A204.1 (cell line): ENCODE data around the gene MMP10.

Source experiments
- FAIRE-seq: peaks from 2 replicates; lab custom pipeline; 2012; peaks lifted over from hg19 to GRCh38; lab: Jason Lieb, UNC

The MMP10 gene

GRCh38 chr11:102780491-102780918, at the start of gene MMP10:
Gene MMP10 (minus strand): TSS chr11:102780628. CDS start chr11:102780591, 37 bp downstream.
- FAIRE-seq = no peak

GRCh38 chr11:102829316-102830000, 49.0 kb upstream of the MMP10 start:
- FAIRE-seq = no peak

- no peak for FAIRE-seq
Observed at GRCh38 chr11:102824556-102824955, 44.1 kb upstream of the MMP10 start.

DNA sequence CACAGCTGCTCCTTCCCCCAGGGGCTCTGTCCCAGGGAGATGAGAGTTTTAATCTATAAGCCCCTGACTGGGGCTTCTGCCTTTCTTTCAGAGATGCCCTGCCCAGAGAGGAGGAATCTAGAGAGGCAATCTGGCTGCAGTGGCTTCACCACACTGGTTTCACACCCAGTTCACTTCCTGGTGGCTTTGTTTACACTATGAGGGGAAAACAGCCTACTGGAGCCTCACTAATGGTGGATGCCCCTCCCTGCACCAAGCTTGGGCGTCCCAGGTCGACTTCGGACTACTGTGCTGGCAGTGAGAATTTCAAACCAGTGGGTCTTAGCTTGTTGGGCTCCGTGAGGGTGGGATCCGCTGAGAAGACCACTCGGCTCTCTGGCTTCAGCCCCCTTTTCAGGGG, 39.1 kb upstream of the MMP10 start:
- no peak for FAIRE-seq

- no peak for FAIRE-seq
Observed at GRCh38 chr11:102813484-102813883, 33.1 kb upstream of the MMP10 start.

DNA sequence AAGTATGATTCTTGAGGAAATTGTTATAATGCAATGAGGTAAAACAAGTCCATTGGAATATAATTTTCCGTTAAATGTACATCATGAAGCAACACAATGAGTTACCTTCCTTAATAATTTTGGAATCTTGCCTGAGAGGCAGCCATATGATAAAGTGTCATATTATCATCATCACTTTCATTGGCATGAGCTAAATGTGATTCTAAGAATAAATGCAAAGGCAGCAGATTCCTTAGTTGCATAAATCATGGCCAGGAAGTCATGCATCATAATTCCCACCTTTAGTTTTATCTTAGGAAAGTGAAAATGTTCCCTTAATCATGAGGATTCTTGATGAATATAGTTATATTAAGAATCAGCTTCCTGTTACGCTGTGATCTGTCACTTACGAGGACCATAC, 31.8 kb upstream of the MMP10 start:
- no peak for FAIRE-seq

DNA sequence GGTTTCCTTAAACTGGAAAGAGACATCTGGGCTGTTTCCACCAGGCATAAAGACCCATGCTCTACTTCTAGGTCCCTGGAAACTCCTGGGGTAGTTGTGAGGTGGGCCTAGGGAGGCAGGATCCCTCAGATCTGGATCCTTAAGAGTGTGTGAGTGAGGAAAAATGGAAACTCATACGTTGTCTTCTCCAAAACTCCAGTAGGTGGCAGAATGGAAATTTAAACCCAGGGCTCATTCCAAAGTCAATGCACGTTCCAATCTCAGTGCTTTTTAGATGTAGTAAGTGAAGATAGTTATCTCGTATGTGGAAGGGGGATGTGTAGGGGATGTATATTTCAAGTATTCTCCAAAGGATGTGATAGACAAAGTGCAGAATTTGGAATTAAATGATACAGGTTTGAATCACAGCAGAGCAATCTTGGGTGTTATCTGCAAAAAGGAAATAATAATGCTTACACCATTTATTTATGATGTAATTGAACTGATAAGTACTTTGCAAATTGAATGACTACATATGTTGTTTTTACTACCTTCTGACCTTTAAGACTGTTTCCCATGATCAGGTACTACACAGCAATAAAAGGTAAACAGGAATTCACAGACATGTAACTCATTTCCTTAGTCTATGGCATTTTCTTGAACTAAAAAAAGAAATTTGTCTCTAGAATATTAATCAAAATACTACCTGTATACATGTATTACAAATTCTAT, 30.7 kb upstream of the MMP10 start:
- peak; percentile 40 for FAIRE-seq

DNA sequence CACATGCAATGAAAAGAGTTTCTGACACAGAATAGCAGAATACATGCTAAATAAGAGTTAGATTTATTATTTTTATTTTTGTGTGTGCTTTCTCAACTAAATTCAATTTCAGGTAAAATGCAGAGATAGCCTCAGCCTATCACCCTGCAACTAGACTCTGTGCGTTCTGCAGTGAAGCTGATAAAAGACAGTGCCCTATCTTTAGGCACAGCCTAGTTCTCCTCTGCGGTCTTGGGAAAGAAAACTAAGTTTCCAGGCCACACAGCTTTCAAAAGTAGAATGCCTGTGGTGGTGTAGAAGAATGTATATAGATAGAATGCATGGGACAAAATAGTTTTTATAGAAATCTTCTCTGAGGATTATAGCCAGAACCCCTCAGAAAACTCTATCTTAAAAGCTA, 29.5 kb upstream of the MMP10 start:
- FAIRE-seq = no peak

DNA sequence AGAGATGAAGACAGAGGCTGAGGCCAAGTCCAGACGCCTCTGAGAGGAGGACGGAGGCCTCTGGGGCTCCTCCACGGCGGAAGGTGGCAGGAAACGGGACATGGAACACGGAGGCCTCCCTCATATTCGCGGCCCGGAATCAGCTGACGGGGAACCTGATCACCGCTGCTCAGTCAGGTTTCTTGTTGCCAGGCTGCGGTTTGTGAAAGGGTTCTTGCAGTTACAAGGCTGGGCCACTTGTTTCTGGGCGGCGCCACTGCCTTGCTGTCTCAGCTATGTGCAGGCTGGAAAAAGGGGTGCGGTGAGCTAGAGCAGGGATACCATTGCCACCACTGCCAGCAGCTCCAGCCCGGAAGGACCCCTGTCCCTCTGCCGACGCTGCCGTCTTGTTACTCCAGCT, 27.5 kb upstream of the MMP10 start:
- FAIRE-seq = no peak

GRCh38 chr11:102806296-102806695, 25.9 kb upstream of the MMP10 start:
- no peak for FAIRE-seq

GRCh38 chr11:102802341-102802740, 21.9 kb upstream of the MMP10 start:
- no peak for FAIRE-seq

DNA sequence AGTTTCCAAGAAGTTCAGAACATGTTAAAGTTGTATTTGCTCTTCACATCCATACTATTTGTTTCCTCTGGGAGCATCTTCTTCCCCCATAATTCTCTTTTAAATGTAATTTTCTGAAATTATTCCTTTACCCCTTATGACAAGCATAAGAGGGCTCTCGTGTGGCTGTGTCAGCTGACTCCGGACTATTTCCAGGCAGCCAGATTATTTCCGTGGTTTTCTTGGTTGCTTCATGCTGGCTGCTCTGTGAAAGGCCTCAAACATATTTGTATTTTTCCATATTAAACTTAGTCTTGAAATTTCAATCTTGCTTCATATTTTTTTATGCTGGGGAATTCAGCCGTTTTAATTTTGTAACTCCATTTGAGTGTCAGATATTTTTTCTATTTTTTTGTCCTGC, 20.3 kb upstream of the MMP10 start:
- no peak for FAIRE-seq

DNA sequence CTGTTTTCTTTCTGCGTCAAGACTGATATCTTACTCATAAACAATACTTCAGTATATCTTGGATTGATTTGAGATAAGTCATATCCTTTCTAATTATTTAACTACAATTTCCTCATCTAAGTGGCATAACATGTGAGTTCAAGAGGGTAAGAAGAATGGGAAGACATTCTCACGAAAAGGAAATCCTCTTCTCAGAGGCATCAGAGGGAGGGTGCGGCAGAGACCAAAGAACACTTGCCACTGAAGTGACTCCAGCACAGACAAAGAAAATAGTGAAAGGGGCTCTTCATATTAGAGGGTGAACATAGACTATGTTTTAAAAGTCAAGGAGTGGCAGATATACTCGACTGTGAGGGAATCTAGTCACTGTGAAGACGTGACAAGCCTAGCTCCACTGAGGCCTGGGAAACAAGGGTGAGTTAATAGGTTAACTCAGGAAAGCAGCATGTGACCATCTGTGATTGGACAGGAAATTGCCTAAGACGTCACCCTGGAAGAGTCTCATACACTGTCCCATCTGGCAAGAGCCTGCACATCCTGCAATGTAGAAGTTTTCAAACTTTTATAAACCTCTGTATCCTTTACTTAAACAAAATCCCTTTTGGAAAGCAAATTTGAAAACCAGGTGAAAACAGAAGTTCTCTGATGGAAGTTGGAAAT, 19.4 kb upstream of the MMP10 start:
- FAIRE-seq = no peak

GRCh38 chr11:102798012-102798746, 17.8 kb upstream of the MMP10 start, which contains the start of gene MMP1:
Gene MMP1 (minus strand): TSS chr11:102798160. CDS start chr11:102798092, 68 bp downstream.
- no peak for FAIRE-seq

- no peak for FAIRE-seq
Observed at GRCh38 chr11:102794382-102794781, 14.0 kb upstream of the MMP10 start.

GRCh38 chr11:102793677-102794290, 13.4 kb upstream of the MMP10 start:
- no peak for FAIRE-seq

DNA sequence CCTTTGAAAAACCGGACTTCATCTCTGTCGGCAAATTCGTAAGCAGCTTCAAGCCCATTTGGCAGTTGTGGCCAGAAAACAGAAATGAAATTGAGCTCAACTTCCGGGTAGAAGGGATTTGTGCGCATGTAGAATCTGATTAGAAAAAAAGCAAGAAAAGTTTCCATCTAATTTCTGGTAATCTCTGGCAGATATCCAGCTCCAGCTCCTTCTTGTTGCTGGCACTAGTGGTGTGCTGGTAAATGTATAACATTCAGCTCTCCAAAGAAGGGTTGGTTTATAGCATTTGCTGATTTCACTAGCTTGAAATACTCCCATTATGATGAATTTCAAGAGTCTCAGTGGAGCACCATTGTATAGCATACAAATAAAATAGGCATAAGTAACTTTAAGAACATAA, 12.2 kb upstream of the MMP10 start:
- FAIRE-seq = no peak

- FAIRE-seq = no peak
Observed at GRCh38 chr11:102791271-102792036, 11.0 kb upstream of the MMP10 start.

GRCh38 chr11:102788334-102788995, 8.0 kb upstream of the MMP10 start:
- FAIRE-seq = no peak

- no peak for FAIRE-seq
Observed at GRCh38 chr11:102784380-102784779, 4.0 kb upstream of the MMP10 start.

- no peak for FAIRE-seq
Observed at GRCh38 chr11:102783720-102784119, 3.3 kb upstream of the MMP10 start.
